ENCODE results near the gene SPINDOC.

DNA sequence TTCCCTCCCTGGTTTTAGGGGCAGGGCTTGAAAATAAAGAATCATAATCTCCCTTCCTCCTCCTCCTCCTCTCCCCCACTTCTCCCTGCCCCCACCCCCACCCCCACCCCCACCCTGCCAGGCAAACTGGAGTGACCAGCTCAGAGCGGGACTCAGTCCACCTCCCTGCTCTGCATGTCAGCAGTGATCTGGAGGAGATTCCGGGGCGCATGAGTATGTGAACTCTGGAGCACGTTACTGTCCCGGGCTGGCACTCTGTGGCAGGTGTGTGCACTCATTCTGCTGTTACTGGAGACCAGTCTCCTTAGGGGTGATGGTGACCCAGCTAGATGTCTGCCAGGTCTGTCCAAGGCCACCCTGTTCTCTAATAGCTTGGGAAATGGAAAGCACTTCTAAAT lies 59.5 kb downstream of the SPINDOC start:
- TF ChIP-seq POLR2A (IDR thresholded peaks at IDR 0.05) (no peak), POLR2AphosphoS5 (IDR thresholded peaks at IDR 0.05) (no peak)

Measured in prostate gland (tissue), 1 donor.